Stimulated activated CD4-positive, alpha-beta T cell treated with anti-CD3 and anti-CD28 coated beads, Interleukin-2, amount 100 ng/mL, for 4 hours (primary cell): ENCODE measurements around the gene TXNL4A.
A peak's percentile ranks its signal among the peaks of the same experiment; 100 is the strongest.

Experiments
- DNase-seq: peaks from one replicate; pipeline ENCODE4 v3.0.0-alpha.2; 2020; ENCODE audit warnings: low read depth

The TXNL4A gene

GRCh38 chr18:79991494-79991893 is 3.1 kb upstream of the TXNL4A start:
- no peak for DNase-seq

- no peak for DNase-seq
Observed at GRCh38 chr18:79989195-79989497, 783 bp upstream of the TXNL4A start.

GRCh38 chr18:79988071-79988450 is 302 bp downstream of the TXNL4A start:
- DNase-seq, result peak; percentile 33

- DNase-seq, result no peak
Observed at GRCh38 chr18:79987566-79987965, 797 bp downstream of the TXNL4A start.

- no peak for DNase-seq
Observed at GRCh38 chr18:79986726-79987125, 1.6 kb downstream of the TXNL4A start.

GRCh38 chr18:79985172-79985571 is 3.2 kb downstream of the TXNL4A start:
- DNase-seq, result no peak

- no peak for DNase-seq
Observed at GRCh38 chr18:79983793-79984192, 4.6 kb downstream of the TXNL4A start.

- DNase-seq, result no peak
Observed at GRCh38 chr18:79983253-79983652, 5.1 kb downstream of the TXNL4A start.

GRCh38 chr18:79982736-79983135 is 5.6 kb downstream of the TXNL4A start:
- DNase-seq, result no peak

- DNase-seq, result no peak
Observed at GRCh38 chr18:79980585-79980984, 7.8 kb downstream of the TXNL4A start.

- DNase-seq, result no peak
Observed at GRCh38 chr18:79979843-79980242, 8.5 kb downstream of the TXNL4A start.

GRCh38 chr18:79975985-79976680 is 12.2 kb downstream of the TXNL4A start:
- no peak for DNase-seq

- no peak for DNase-seq
Observed at GRCh38 chr18:79975043-79975442, 13.3 kb downstream of the TXNL4A start.

- no peak for DNase-seq
Observed at GRCh38 chr18:79974025-79974654, 14.2 kb downstream of the TXNL4A start.

GRCh38 chr18:79973517-79973916 is 14.8 kb downstream of the TXNL4A start:
- DNase-seq, result no peak

- DNase-seq, result no peak
Observed at GRCh38 chr18:79972720-79973119, 15.6 kb downstream of the TXNL4A start.

- no peak for DNase-seq
Observed at GRCh38 chr18:79971986-79972385, 16.4 kb downstream of the TXNL4A start.

GRCh38 chr18:79971211-79971952 is 17.0 kb downstream of the TXNL4A start:
- no peak for DNase-seq

- DNase-seq, result no peak
Observed at GRCh38 chr18:79970419-79971133, 17.8 kb downstream of the TXNL4A start.

- no peak for DNase-seq
Observed at GRCh38 chr18:79965119-79965902, 23.1 kb downstream of the TXNL4A start.

- peak; percentile 25 for DNase-seq
Observed at GRCh38 chr18:79964330-79965118, 23.8 kb downstream of the TXNL4A start, which contains the start of gene HSBP1L1. HSBP1L1 (plus strand) TSS chr18:79964643; CDS start chr18:79964736, 93 bp downstream.
